ENCODE results near the gene KRT72.

DNA sequence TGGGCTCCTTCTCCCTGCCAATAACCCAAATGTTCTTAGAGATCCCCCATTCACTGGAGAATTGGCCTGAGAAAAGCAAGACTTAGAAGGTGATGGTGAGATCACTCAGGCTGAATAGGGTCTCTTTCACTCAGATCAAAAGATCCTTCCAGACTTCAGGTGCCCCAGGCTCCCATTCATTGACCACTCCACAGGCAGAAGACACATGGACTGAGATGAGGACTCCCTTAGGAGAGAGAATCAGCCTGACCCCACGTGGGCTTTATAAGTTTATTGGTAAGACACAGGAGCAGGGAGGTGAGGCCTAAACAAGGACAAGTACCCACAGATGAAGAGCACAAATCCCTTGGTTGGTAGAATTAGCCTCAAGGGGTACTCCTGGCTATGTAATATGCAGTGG is 6.1 kb upstream of the KRT72 start:
- no peak for TF ChIP-seq CTCF (IDR thresholded peaks at IDR 0.05)
- no peak for TF ChIP-seq ZFX (IDR thresholded peaks at IDR 0.05; ENCODE audit: borderline replicate concordance)
